GM06990 (cell line): ENCODE data around the gene HNRNPR.

Experiments
- DNase-seq: peaks from one replicate; pipeline ENCODE4 v3.0.0-alpha.2; 2011; ENCODE audit not compliant: insufficient read length; ENCODE audit errors: extremely low read depth
- H3K27me3 ChIP-seq: replicated peaks from 2 replicates; pipeline ENCODE4 v1.6.0; 2011; ENCODE audit warnings: low read length; ENCODE audit not compliant: control insufficient read depth, insufficient read depth
- H3K36me3 ChIP-seq: 2 replicates; pipeline ENCODE4 v1.5.1; 2011; ENCODE audit warnings: low read length; ENCODE audit not compliant: control insufficient read depth, insufficient read depth
- H3K4me3 ChIP-seq: replicated peaks from 2 replicates; pipeline ENCODE4 v1.5.1; 2011; ENCODE audit warnings: low read depth, mild to moderate bottlenecking, control low read depth, low read length
- CTCF ChIP-seq: IDR thresholded peaks from 2 replicates; pipeline ENCODE4 v1.5.1; 2011; ENCODE audit warnings: low read length, control low read depth, mild to moderate bottlenecking, inconsistent platforms; ENCODE audit not compliant: insufficient read depth, poor library complexity, severe bottlenecking

HNRNPR gene

GRCh38 chr1:23344111-23344986, at the start of gene HNRNPR:
Gene HNRNPR (minus strand): TSS chr1:23344284. CDS start chr1:23341008, 3,276 bp downstream.
- no peaks in the 10 kb centered on the region for H3K36me3 ChIP-seq
- H3K27me3 ChIP-seq, result no peaks in the 10 kb centered on the region
- TF ChIP-seq CTCF, result no peak
- peak; percentile 99 for DNase-seq
- H3K4me3 ChIP-seq, result peak within 1 kb of the TSS; percentile 89

GRCh38 chr1:23393706-23394105, 49.6 kb upstream of the HNRNPR start:
- no peaks in the 10 kb centered on the region for H3K27me3 ChIP-seq
- H3K4me3 ChIP-seq, result no peak overlapping the region
- DNase-seq, result no peak
- TF ChIP-seq CTCF, result no peak
- H3K36me3 ChIP-seq, result no peaks in the 10 kb centered on the region

GRCh38 chr1:23392125-23392855, 48.2 kb upstream of the HNRNPR start:
- no peak for DNase-seq
- Histone ChIP-seq H3K36me3 (no peaks in the 10 kb centered on the region), H3K27me3 (peaks cover 1% of the 10 kb centered on the region)

GRCh38 chr1:23389837-23390321, 45.8 kb upstream of the HNRNPR start:
- Histone ChIP-seq H3K36me3 (no peaks in the 10 kb centered on the region), H3K27me3 (peaks cover 1% of the 10 kb centered on the region), H3K4me3 (no peak overlapping the region)
- DNase-seq, result no peak
- no peak for TF ChIP-seq CTCF

More at GRCh38 chr1:23392125-23392855, 48.2 kb upstream of the HNRNPR start:
- no peak overlapping the region for H3K4me3 ChIP-seq
- no peak for TF ChIP-seq CTCF

- no peak for DNase-seq
These were observed 43.4 kb upstream of the HNRNPR start for GRCh38 chr1:23387494-23387893.

More at GRCh38 chr1:23387494-23387893, 43.4 kb upstream of the HNRNPR start:
- no peaks in the 10 kb centered on the region for H3K36me3 ChIP-seq
- TF ChIP-seq CTCF, result no peak
- peaks cover 1% of the 10 kb centered on the region for H3K27me3 ChIP-seq
- H3K4me3 ChIP-seq, result no peak overlapping the region
